Measurements from ENCODE around the gene ACTR2. TPM values are rescaled to one million over a fixed set of nuclear protein-coding genes. Genes with fewer than 3 reads are reported as not detected.

The ACTR2 gene
- total and polyA plus RNA-seq, 8 donors = 19.8 to 115 (median 58.9) TPM

- no peak for ATAC-seq
- WGBS, 2 donors = 93 to 100% methylated on average over 1 of the region's 1 CpG
- Histone ChIP-seq H3K4me1 (no peaks in the 10 kb centered on the region), H3K4me3 (no peak overlapping the region), H3K9me3 (no peaks in the 10 kb centered on the region), H3K27me3 (no peaks in the 10 kb centered on the region), H3K36me3 (no peaks in the 10 kb centered on the region), H3K27ac (no peak overlapping the region)
- intact Hi-C loops (cut with DNase I) = loop anchor here in 1 of 3 donors (10.0 kb wide), 1 partner anchor 292 kb away; no protein-coding TSS in a partner anchor
- no peak for DNase-seq
- no peak for TF ChIP-seq CTCF (IDR thresholded peaks at IDR 0.05)
- FAIRE-seq = no peak
Measured at GRCh38 chr2:65263262-65263661, 35.6 kb downstream of the ACTR2 start.

- Histone ChIP-seq H3K27ac (no peak overlapping the region), H3K9me3 (no peaks in the 10 kb centered on the region), H3K27me3 (no peaks in the 10 kb centered on the region), H3K4me3 (no peak overlapping the region), H3K4me1 (no peaks in the 10 kb centered on the region), H3K36me3 (no peaks in the 10 kb centered on the region)
- FAIRE-seq (no peak), ATAC-seq (no peak), DNase-seq (no peak)
- 93 to 94% methylated on average over 7 of the region's 7 CpGs for WGBS, 2 donors
- no peak for TF ChIP-seq CTCF (IDR thresholded peaks at IDR 0.05)
- intact Hi-C loops (cut with DNase I) = loop anchor here in 1 of 3 donors (10.0 kb wide), 1 partner anchor 291 kb away; no protein-coding TSS in a partner anchor
Measured at GRCh38 chr2:65263986-65264385, 36.4 kb downstream of the ACTR2 start.

GRCh38 chr2:65264821-65265670, 37.4 kb downstream of the ACTR2 start:
- ATAC-seq (peak; percentile 87 to 91 (median 89)), DNase-seq (peak in 3 of 6 donors; percentile 24 to 49 (median 28)), FAIRE-seq (peak; percentile 87)
- intact Hi-C loops (cut with DNase I) = loop anchor here (5.0 to 10.0 kb wide), 3 partner anchors 282 to 292 kb away; no protein-coding TSS in a partner anchor
- WGBS, 2 donors = 42 to 43% methylated on average over 8 of the region's 8 CpGs
- Histone ChIP-seq H3K27me3 (no peaks in the 10 kb centered on the region), H3K4me1 (no peaks in the 10 kb centered on the region), H3K4me3 (no peak overlapping the region), H3K27ac (no peak overlapping the region), H3K9me3 (no peaks in the 10 kb centered on the region), H3K36me3 (no peaks in the 10 kb centered on the region)
- peak in 3 of 4 donors; percentile 18 to 54 (median 49) for TF ChIP-seq CTCF (IDR thresholded peaks at IDR 0.05)

GRCh38 chr2:65265671-65266045, 38.0 kb downstream of the ACTR2 start:
- no peak for TF ChIP-seq CTCF (IDR thresholded peaks at IDR 0.05)
- no peak for FAIRE-seq
- no peak overlapping the region for H3K4me3 ChIP-seq
- ATAC-seq = no peak
- intact Hi-C loops (cut with DNase I) = loop anchor here (5.0 to 10.0 kb wide), 3 partner anchors 282 to 292 kb away; no protein-coding TSS in a partner anchor
- no peak overlapping the region for H3K27ac ChIP-seq
- no peak for DNase-seq
- H3K36me3 ChIP-seq = no peaks in the 10 kb centered on the region
- H3K27me3 ChIP-seq = no peaks in the 10 kb centered on the region
- H3K4me1 ChIP-seq = no peaks in the 10 kb centered on the region
- H3K9me3 ChIP-seq = no peaks in the 10 kb centered on the region

- TF ChIP-seq CTCF (IDR thresholded peaks at IDR 0.05) = no peak
- 93 to 100% methylated on average over 1 of the region's 1 CpG for WGBS, 2 donors
- H3K27ac ChIP-seq = no peak overlapping the region
- H3K9me3 ChIP-seq = no peaks in the 10 kb centered on the region
- intact Hi-C loops (cut with DNase I) = loop anchor here (5.0 to 10.0 kb wide), 3 partner anchors 280 to 290 kb away; no protein-coding TSS in a partner anchor
- peaks cover 0 to 2% (median 0%) of the 10 kb centered on the region in 3 donors for H3K36me3 ChIP-seq
- no peaks in the 10 kb centered on the region for H3K4me1 ChIP-seq
- ATAC-seq (no peak), FAIRE-seq (no peak), DNase-seq (no peak)
- no peak overlapping the region for H3K4me3 ChIP-seq
- H3K27me3 ChIP-seq = no peaks in the 10 kb centered on the region
Measured at GRCh38 chr2:65267008-65267407, 39.4 kb downstream of the ACTR2 start.
